Gastrocnemius medialis (tissue), 4 donors: ENCODE measurements around the gene CD47.

Experiments
- CTCF ChIP-seq, 5 experiments: fragments of 450-650 bp in 3 of 5; fragments of 200-600 bp in 2 of 5; sonication (generic) in 2 of 5; IDR thresholded peaks in 4 of 5; conservative IDR thresholded peaks in 1 of 5; 1 replicate in 4 of 5; 2 replicates in 1 of 5; pipeline ENCODE4 v1.5.1; 2016 to 2019; ENCODE audit warnings: antibody characterized with exemption in 5 of 5, mild to moderate bottlenecking in 3 of 5, moderate library complexity in 3 of 5
- POLR2A ChIP-seq, 2 donors: fragments of 450-650 bp; IDR thresholded peaks; one replicate each; pipeline ENCODE4 v1.6.1; 2017; ENCODE audit warnings: antibody characterized with exemption in 2 of 2, mild to moderate bottlenecking in 2 of 2, moderate library complexity in 2 of 2

GRCh38 chr3:108085810-108086350 lies 5.0 kb downstream of the CD47 start:
- TF ChIP-seq CTCF (IDR thresholded peaks at IDR 0.05 in 4 of 5, conservative IDR thresholded peaks at IDR 0.05 in 1 of 5): no peak
- no peak for TF ChIP-seq POLR2A (IDR thresholded peaks at IDR 0.05)
